Loucy (cell line): ENCODE measurements around the gene OPN1LW.

Source experiments
- CTCF ChIP-seq: fragments of 200-600 bp; sonication (generic); conservative IDR thresholded peaks from 2 replicates; pipeline ENCODE4 v1.5.1; 2014; ENCODE audit warnings: mild to moderate bottlenecking, antibody characterized with exemption, low read length
- EZH2phosphoT487 ChIP-seq: fragments of 200-600 bp; IDR thresholded peaks from 2 replicates; pipeline ENCODE4 v1.6.1; 2018; ENCODE audit warnings: antibody characterized with exemption, mild to moderate bottlenecking, moderate library complexity, borderline replicate concordance

GRCh38 chrX:154123241-154124219 lies 20.5 kb upstream of the OPN1LW start:
- TF ChIP-seq CTCF (no peak), EZH2phosphoT487 (no peak)
